Psoas muscle (tissue), 8 donors: ENCODE data around the gene GEMIN5. TPM values are rescaled to one million over a fixed set of nuclear protein-coding genes. Genes with fewer than 3 reads are reported as not detected.

Experiments
- ATAC-seq, 4 donors: fragments of 200-7000 bp; cut with Tn5 transposase; one replicate each; pipeline ENCODE4 v1.9.1; 2020; ENCODE audit warnings: moderate library complexity in 3 of 4, mild to moderate bottlenecking in 2 of 4
- DNase-seq, 2 donors: peaks; one replicate each; pipeline ENCODE4 v3.0.0-alpha.2; 2020
- H3K27ac ChIP-seq: fragments of 200-600 bp; one replicate; pipeline ENCODE4 v1.8.0; 2022
- H3K27me3 ChIP-seq, 3 donors: fragments of 200-600 bp in 1 of 3; one replicate each; pipeline versions ENCODE4 v1.6.1 to v1.8.0; 2013 to 2022; ENCODE audit warnings: low read length in 2 of 3, mild to moderate bottlenecking in 2 of 3, moderate library complexity in 1 of 3; ENCODE audit not compliant: insufficient read depth in 3 of 3
- H3K36me3 ChIP-seq, 2 donors: fragments of 200-600 bp in 1 of 2; one replicate each; pipeline versions ENCODE4 v1.6.1 to v1.8.0; 2013 to 2022; ENCODE audit warnings: low read depth in 1 of 2, mild to moderate bottlenecking in 1 of 2, moderate library complexity in 1 of 2; ENCODE audit not compliant: insufficient read depth in 1 of 2
- H3K4me1 ChIP-seq: fragments of 200-600 bp; one replicate; pipeline ENCODE4 v1.8.0; 2022
- H3K4me3 ChIP-seq: fragments of 200-600 bp; one replicate; pipeline ENCODE4 v1.8.0; 2022; ENCODE audit warnings: mild to moderate bottlenecking
- H3K9me3 ChIP-seq: fragments of 200-600 bp; one replicate; pipeline ENCODE4 v1.8.0; 2022
- CTCF ChIP-seq: fragments of 200-600 bp; IDR thresholded peaks from one replicate; pipeline ENCODE4 v1.8.0; 2022; ENCODE audit warnings: antibody characterized with exemption
- WGBS, 3 donors: extraction: QIAGEN DNeasy Blood & Tissue Kit; methylation state at CpG; one replicate each; pipeline versions ENCODE4 v1.1.6 to v1.1.7; 2013; 5-methylcytosine and 5-hydroxymethylcytosine counted together
- intact Hi-C, 2 donors: fragments of 100-400 bp; cut with DNase I; formaldehyde crosslinking; loops; one replicate each; pipeline versions ENCODE4 v1.11.0 to v1.14.2; 2022
- polyA plus RNA-seq, 3 donors: library from polyadenylated mRNA; stranded (reverse); fragments of 200-250 nt; gene quantifications; one replicate each; pipeline ENCODE4 v1.2.3, GENCODE V29; 2013
- total RNA-seq, 4 donors: library from RNA; stranded (reverse); fragmentation: NEBNext Ultra II Directional in 2 of 4; extraction: Animal tissue kit (Norgen Biotek cat#: 25700) in 2 of 4; gene quantifications; one replicate each; pipeline versions ENCODE4 v1.2.1 to v1.2.4, GENCODE V29; 2021 to 2023
- donor health status: healthy with polysubstance abuse.
- donor health status: DM: no; HTN: no; CAD: no; lungs with moderate emphysema.
- donor health status: Bipolar disorder and iron deficiency.
- donor health status: healthy.
- donor health status: DM: yes; HTN: yes; CAD: no.
- donor health status: DM: no; HTN: no; CAD: no.
- donor health status: DM: no; HTN: no; CAD: no.
- donor health status: DM: yes; HTN: yes; CAD: no.

Gene GEMIN5
- total and polyA plus RNA-seq, 7 donors, result 6.6 to 23.1 (median 16.7) TPM

- Histone ChIP-seq H3K9me3 (no peaks in the 10 kb centered on the region), H3K36me3 (peaks cover 11 to 35% of the 10 kb centered on the region in 2 donors), H3K4me3 (no peak overlapping the region), H3K27me3 (no peaks in the 10 kb centered on the region), H3K4me1 (no peaks in the 10 kb centered on the region), H3K27ac (no peak overlapping the region)
- WGBS, 3 donors, result 94 to 96% (median 96%) methylated on average over 14 of the region's 14 CpGs
- ATAC-seq (no peak), DNase-seq (no peak)
- no peak for TF ChIP-seq CTCF
- intact Hi-C loops, result no loop called here
These were observed 59.2 kb downstream of the GEMIN5 start for GRCh38 chr5:154878642-154879335.

- Histone ChIP-seq H3K4me3 (no peak overlapping the region), H3K27me3 (no peaks in the 10 kb centered on the region), H3K36me3 (peaks cover 20 to 79% of the 10 kb centered on the region in 2 donors), H3K4me1 (no peaks in the 10 kb centered on the region), H3K9me3 (no peaks in the 10 kb centered on the region), H3K27ac (no peak overlapping the region)
- ATAC-seq (no peak), DNase-seq (no peak)
- intact Hi-C loops, result no loop called here
- no peak for TF ChIP-seq CTCF
- WGBS, 3 donors, result 90 to 94% (median 93%) methylated on average over 5 of the region's 5 CpGs
These were observed 64.2 kb downstream of the GEMIN5 start for GRCh38 chr5:154873791-154874331.

- Histone ChIP-seq H3K36me3 (peaks cover 20 to 95% of the 10 kb centered on the region in 2 donors), H3K4me1 (no peaks in the 10 kb centered on the region), H3K27ac (no peak overlapping the region), H3K27me3 (no peaks in the 10 kb centered on the region), H3K4me3 (no peak overlapping the region), H3K9me3 (no peaks in the 10 kb centered on the region)
- DNase-seq, result no peak
- no peak for ATAC-seq
- WGBS, 3 donors, result 89 to 93% (median 91%) methylated on average over 4 of the region's 4 CpGs
- intact Hi-C loops, result no loop called here
- TF ChIP-seq CTCF, result no peak
These were observed 66.3 kb downstream of the GEMIN5 start for GRCh38 chr5:154871734-154872133.

- no peak overlapping the region for H3K27ac ChIP-seq
These were observed 69.3 kb downstream of the GEMIN5 start for GRCh38 chr5:154868702-154869101.

More at GRCh38 chr5:154868702-154869101, 69.3 kb downstream of the GEMIN5 start:
- no peaks in the 10 kb centered on the region for H3K27me3 ChIP-seq
- no peaks in the 10 kb centered on the region for H3K4me1 ChIP-seq
- no peak overlapping the region for H3K4me3 ChIP-seq
- no peaks in the 10 kb centered on the region for H3K9me3 ChIP-seq
- ATAC-seq (peak in 3 of 4 donors; percentile 30 to 61 (median 35)), DNase-seq (peak in 1 of 2 donors; percentile 63)
- 68 to 75% (median 68%) methylated on average over 5 of the region's 5 CpGs for WGBS, 3 donors
- no peak for TF ChIP-seq CTCF
- intact Hi-C loops, result no loop called here
- H3K36me3 ChIP-seq, result peaks cover 11 to 95% of the 10 kb centered on the region in 2 donors
